HepG2 (cell line): ENCODE measurements around the gene WNT6. TPM values are rescaled to one million over a fixed set of nuclear protein-coding genes. Genes with fewer than 3 reads are reported as not detected.

Experiments
- ATAC-seq: fragments of 200-7000 bp; cut with Tn5 transposase; 3 replicates; pipeline ENCODE4 v1.9.1; 2020; ENCODE audit warnings: mild to moderate bottlenecking, moderate library complexity
- BruUV-seq: library from RNA; stranded (reverse); fragments of 400-500 nt; replicated peaks from 2 replicates; lab custom pipeline; 2021; lab: Mats Ljungman, UMichigan
- CTCF ChIA-PET: fragments of 300-600 bp; formaldehyde crosslinking; extraction: SDS; loops from one replicate; lab custom pipeline; 2021; ENCODE audit warnings: low total read pairs, inconsistent platforms, low intra/inter-chr PET ratio; lab: Yijun Ruan, JAX
- POLR2A ChIA-PET: fragments of 350-600 bp; sonication (Branson Sonifier 250); formaldehyde crosslinking; loops from one replicate; lab custom pipeline; 2020; ENCODE audit warnings: antibody characterized with exemption, inconsistent platforms; lab: Yijun Ruan, JAX
- DNase-seq: peaks from one replicate; pipeline ENCODE4 v3.0.0-alpha.2; 2015; ENCODE audit warnings: low spot score
- FAIRE-seq: peaks from 3 replicates; lab custom pipeline; 2011; peaks lifted over from hg19 to GRCh38; lab: Jason Lieb, UNC
- H2AFZ ChIP-seq: one replicate; pipeline ENCODE4 v1.6.1; 2011; ENCODE audit warnings: low read length, inconsistent platforms
- H3K27ac ChIP-seq: fragments of 300-600 bp; 3 replicates; pipeline ENCODE4 v1.8.0; 2011; ENCODE audit warnings: mixed run types, mild to moderate bottlenecking, mixed read lengths, low read length, inconsistent platforms; ENCODE audit not compliant: insufficient read depth; ENCODE audit errors: extremely low read length
- H3K27me3 ChIP-seq, 2 experiments: fragments of 200-600 bp in 1 of 2; 2 replicates in 1 of 2; 3 replicates in 1 of 2; pipeline versions ENCODE4 v1.6.0 to v1.8.0; 2011; ENCODE audit warnings: low read length in 2 of 2, mild to moderate bottlenecking in 2 of 2, moderate library complexity in 2 of 2, inconsistent platforms in 1 of 2; ENCODE audit not compliant: insufficient read depth in 2 of 2, control insufficient read depth in 1 of 2
- H3K36me3 ChIP-seq, 2 experiments: fragments of 200-600 bp in 1 of 2; replicated peaks in 1 of 2; 2 replicates in 1 of 2; 3 replicates in 1 of 2; pipeline versions ENCODE4 v1.5.1 to v1.8.0; 2011; ENCODE audit warnings: low read length in 2 of 2, inconsistent platforms in 1 of 2; ENCODE audit not compliant: insufficient read depth in 2 of 2, control insufficient read depth in 1 of 2
- H3K4me1 ChIP-seq: 2 replicates; pipeline ENCODE4 v1.5.1; 2012; ENCODE audit warnings: low read length, inconsistent platforms; ENCODE audit not compliant: insufficient read depth
- H3K4me2 ChIP-seq: 2 replicates; pipeline ENCODE4 v1.6.0; 2011; ENCODE audit warnings: low read depth, low read length, inconsistent platforms
- H3K4me3 ChIP-seq, 3 experiments: fragments of 200-600 bp in 1 of 3; sonication (generic), shearing (Covaris generic) in 1 of 3; replicated peaks in 1 of 3; 2 replicates each; pipeline ENCODE4 v1.5.1; 2011 to 2016; ENCODE audit warnings: low read length in 3 of 3, inconsistent platforms in 2 of 3, low read depth in 2 of 3, mild to moderate bottlenecking in 2 of 3, control low read depth in 1 of 3, mixed read lengths in 1 of 3; ENCODE audit not compliant: insufficient read depth in 1 of 3
- H3K79me2 ChIP-seq: one replicate; pipeline ENCODE4 v1.6.1; 2011; ENCODE audit warnings: low read length, inconsistent platforms; ENCODE audit not compliant: insufficient read depth
- H3K9ac ChIP-seq: 2 replicates; pipeline ENCODE4 v1.6.0; 2011; ENCODE audit warnings: mild to moderate bottlenecking, low read depth, low read length, inconsistent platforms; ENCODE audit not compliant: insufficient read depth
- H3K9me3 ChIP-seq: 2 replicates; pipeline ENCODE4 v1.5.1; 2012; ENCODE audit warnings: mild to moderate bottlenecking, low read length
- H4K20me1 ChIP-seq: 2 replicates; pipeline ENCODE4 v1.6.0; 2011; ENCODE audit warnings: inconsistent platforms, mild to moderate bottlenecking, low read length, moderate library complexity; ENCODE audit not compliant: insufficient read depth
- BCLAF1 ChIP-seq: fragments of 450-650 bp; IDR thresholded peaks from 2 replicates; pipeline ENCODE4 v1.6.1; 2017; ENCODE audit warnings: mild to moderate bottlenecking
- FOXK1 ChIP-seq: sonication (generic); formaldehyde crosslinking; IDR thresholded peaks from 2 replicates; pipeline ENCODE4 v1.4.0; 2020; ENCODE audit warnings: low read depth, missing genetic modification reagents, borderline replicate concordance
- GLI4 ChIP-seq: sonication (generic); formaldehyde crosslinking; IDR thresholded peaks from 2 replicates; pipeline ENCODE4 v1.5.1; 2020; ENCODE audit warnings: missing genetic modification reagents, mild to moderate bottlenecking, moderate library complexity, borderline replicate concordance
- GTF3A ChIP-seq: sonication (generic); formaldehyde crosslinking; conservative IDR thresholded peaks from 2 replicates; pipeline ENCODE4 v1.4.0; 2020; ENCODE audit warnings: mild to moderate bottlenecking, missing genetic modification reagents
- MEIS1 ChIP-seq: sonication (generic); formaldehyde crosslinking; IDR thresholded peaks from 2 replicates; pipeline ENCODE4 v1.9.0; 2021; ENCODE audit warnings: mild to moderate bottlenecking, missing genetic modification reagents, moderate library complexity, borderline replicate concordance
- PHF5A ChIP-seq: IDR thresholded peaks from one replicate; pipeline ENCODE4 v1.6.1; 2018; ENCODE audit warnings: low read depth, missing genetic modification reagents; ENCODE audit not compliant: unreplicated experiment
- POLR2AphosphoS5 ChIP-seq: IDR thresholded peaks from 2 replicates; pipeline ENCODE4 v1.6.1; 2012; ENCODE audit warnings: low read depth, low read length
- RAD51 ChIP-seq: fragments of 450-650 bp; IDR thresholded peaks from 2 replicates; pipeline ENCODE4 v1.6.1; 2016; ENCODE audit warnings: borderline replicate concordance
- SATB2 ChIP-seq: sonication (generic); formaldehyde crosslinking; IDR thresholded peaks from 2 replicates; pipeline ENCODE4 v1.5.0; 2020; ENCODE audit warnings: missing genetic modification reagents
- SMAD3 ChIP-seq: sonication (generic); formaldehyde crosslinking; IDR thresholded peaks from 2 replicates; pipeline ENCODE4 v1.4.0; 2020; ENCODE audit warnings: missing genetic modification reagents
- SOX5 ChIP-seq: IDR thresholded peaks from 2 replicates; pipeline ENCODE4 v1.6.1; 2016; ENCODE audit warnings: borderline replicate concordance
- ZBTB49 ChIP-seq: sonication (generic); formaldehyde crosslinking; IDR thresholded peaks from 2 replicates; pipeline ENCODE4 v1.4.0; 2020; ENCODE audit warnings: missing genetic modification reagents, borderline replicate concordance
- ZFP82 ChIP-seq: sonication (generic); formaldehyde crosslinking; IDR thresholded peaks from 2 replicates; pipeline ENCODE4 v1.5.1; 2020; ENCODE audit warnings: mild to moderate bottlenecking, missing genetic modification reagents, borderline replicate concordance
- ZNF468 ChIP-seq: sonication (generic); formaldehyde crosslinking; IDR thresholded peaks from 2 replicates; pipeline ENCODE4 v1.8.0; 2022; ENCODE audit warnings: mild to moderate bottlenecking, moderate library complexity, missing genetic modification reagents
- WGBS: methylation state at CpG from one replicate; pipeline ENCODE4 v1.1.6; 2017; ENCODE audit warnings: low lambda C conversion rate; 5-methylcytosine and 5-hydroxymethylcytosine counted together
- in situ Hi-C: cut with HindIII; loops from 2 replicates; pipeline ENCODE4 v1.10.0; 2017; ENCODE audit warnings: low pct_unique_long_range_greater_than_20kb; ENCODE audit not compliant: extremely low pct_ligation_motif_present
- intact Hi-C: fragments of 100-400 bp; cut with micrococcal nuclease; formaldehyde crosslinking; loops from one replicate; pipeline ENCODE4 v1.10.0; 2022; ENCODE audit not compliant: unreplicated experiment
- polyA plus RNA-seq, 8 experiments: library from polyadenylated mRNA; depleted of rRNA in 3 of 8; stranded (reverse) in 7 of 8; unstranded in 1 of 8; fragments of >200 nt; fragmentation: Illumina TruSeq in 4 of 8; extraction: Trizol in 4 of 8; gene quantifications; 2 replicates each; pipeline versions ENCODE4 v1.2.1 to v1.2.3, GENCODE V29; 2011 to 2016; ENCODE audit warnings: low read depth in 4 of 8, missing spikeins in 1 of 8, mixed read lengths in 1 of 8; ENCODE audit not compliant: insufficient read depth in 1 of 8
- total RNA-seq, 5 experiments: library from RNA; depleted of rRNA; stranded (reverse); fragments of >200 nt; fragmentation: Illumina TruSeq; extraction: Trizol; gene quantifications; 2 replicates each; pipeline ENCODE4 v1.2.3, GENCODE V29; 2016; ENCODE audit warnings: low read depth in 1 of 5

WNT6 gene
- total and polyA plus RNA-seq, 2 of the 13 experiments (the other 11 are each of a cell fraction or from before 2014, with no cell fraction given), result 0.20 TPM; not detected in 1

- Histone ChIP-seq H3K27me3 (peaks cover 18 to 88% of the 10 kb centered on the region in 2 experiments), H3K4me2 (no peak overlapping the region), H3K36me3 (no peaks in the 10 kb centered on the region), H3K9ac (no peak overlapping the region), H4K20me1 (no peaks in the 10 kb centered on the region; the same call in 1 of the 2 replicates), H3K4me1 (peaks cover 38% of the 10 kb centered on the region), H2AFZ (no peak overlapping the region), H3K79me2 (no peaks in the 10 kb centered on the region), H3K27ac (no peak overlapping the region), H3K4me3 (no peak overlapping the region), H3K9me3 (no peaks in the 10 kb centered on the region)
- intact Hi-C loops (no loop called here), in situ Hi-C loops (no loop called here)
- BruUV-seq, result no TSS peak
- CTCF ChIA-PET, result no interaction called here
- TF ChIP-seq FOXK1 (CRISPR knock-in tag) (no peak), PHF5A (no peak), GTF3A (CRISPR knock-in tag) (no peak), ZBTB49 (no peak), RAD51 (no peak), MEIS1 (CRISPR knock-in tag) (no peak), SMAD3 (no peak), GLI4 (no peak), ZFP82 (no peak), SATB2 (CRISPR knock-in tag) (no peak), BCLAF1 (no peak), POLR2AphosphoS5 (no peak), SOX5 (CRISPR knock-in tag) (no peak), ZNF468 (CRISPR knock-in tag) (no peak)
- 100% methylated on average over 1 of the region's 1 CpG for WGBS
- FAIRE-seq (no peak), DNase-seq (no peak), ATAC-seq (no peak)
- POLR2A ChIA-PET, result no interaction called here
Observed at GRCh38 chr2:218856896-218857243, 2.7 kb upstream of the WNT6 start.
